ENCODE data around the gene PFKFB2.

The PFKFB2 gene

DNA sequence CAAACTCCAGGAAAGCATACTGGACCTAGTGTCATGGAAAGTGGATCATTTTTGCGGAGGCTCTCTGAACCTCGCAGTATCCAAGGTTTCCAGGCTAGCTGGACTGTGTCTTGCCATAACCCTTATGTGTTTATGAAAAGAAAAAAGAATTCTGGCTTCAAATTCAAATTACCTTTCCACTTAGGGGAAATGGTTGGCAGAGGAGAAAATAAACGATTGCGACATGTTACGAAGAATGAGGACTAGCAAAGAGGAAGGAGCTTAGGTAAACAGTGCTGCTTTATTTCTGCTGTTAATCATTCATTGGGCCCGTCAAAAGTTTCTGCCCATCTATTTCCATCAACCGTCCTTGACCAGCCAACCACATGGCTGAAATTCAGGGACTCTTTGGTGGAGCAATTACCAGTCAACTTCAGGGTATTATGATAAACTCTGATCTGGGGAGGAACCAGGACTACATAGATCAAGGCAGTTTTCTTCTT lies 50.9 kb downstream of the PFKFB2 start, which contains the start of gene C4BPA:
Gene C4BPA (plus strand): TSS at position 342 of the 482 bp plus-strand sequence. CDS start 8,793 bp downstream, outside the sequence.
- TF ChIP-seq, protein P1, sequence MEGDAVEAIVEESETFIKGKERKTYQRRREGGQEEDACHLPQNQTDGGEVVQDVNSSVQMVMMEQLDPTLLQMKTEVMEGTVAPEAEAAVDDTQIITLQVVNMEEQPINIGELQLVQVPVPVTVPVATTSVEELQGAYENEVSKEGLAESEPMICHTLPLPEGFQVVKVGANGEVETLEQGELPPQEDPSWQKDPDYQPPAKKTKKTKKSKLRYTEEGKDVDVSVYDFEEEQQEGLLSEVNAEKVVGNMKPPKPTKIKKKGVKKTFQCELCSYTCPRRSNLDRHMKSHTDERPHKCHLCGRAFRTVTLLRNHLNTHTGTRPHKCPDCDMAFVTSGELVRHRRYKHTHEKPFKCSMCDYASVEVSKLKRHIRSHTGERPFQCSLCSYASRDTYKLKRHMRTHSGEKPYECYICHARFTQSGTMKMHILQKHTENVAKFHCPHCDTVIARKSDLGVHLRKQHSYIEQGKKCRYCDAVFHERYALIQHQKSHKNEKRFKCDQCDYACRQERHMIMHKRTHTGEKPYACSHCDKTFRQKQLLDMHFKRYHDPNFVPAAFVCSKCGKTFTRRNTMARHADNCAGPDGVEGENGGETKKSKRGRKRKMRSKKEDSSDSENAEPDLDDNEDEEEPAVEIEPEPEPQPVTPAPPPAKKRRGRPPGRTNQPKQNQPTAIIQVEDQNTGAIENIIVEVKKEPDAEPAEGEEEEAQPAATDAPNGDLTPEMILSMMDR (IDR thresholded peaks at IDR 0.05; ENCODE audit: low read depth, low read length) = no peak
- H3K4me3 ChIP-seq (ENCODE audit: low read depth, low read length) = no peak within 1 kb of the TSS

- TF ChIP-seq, protein P1 (IDR thresholded peaks at IDR 0.05; ENCODE audit: low read depth, low read length) = no peak
- no peak overlapping the region for H3K4me3 ChIP-seq (ENCODE audit: low read depth, low read length)
Observed at GRCh38 chr1:207109004-207109403, 55.9 kb downstream of the PFKFB2 start.

DNA sequence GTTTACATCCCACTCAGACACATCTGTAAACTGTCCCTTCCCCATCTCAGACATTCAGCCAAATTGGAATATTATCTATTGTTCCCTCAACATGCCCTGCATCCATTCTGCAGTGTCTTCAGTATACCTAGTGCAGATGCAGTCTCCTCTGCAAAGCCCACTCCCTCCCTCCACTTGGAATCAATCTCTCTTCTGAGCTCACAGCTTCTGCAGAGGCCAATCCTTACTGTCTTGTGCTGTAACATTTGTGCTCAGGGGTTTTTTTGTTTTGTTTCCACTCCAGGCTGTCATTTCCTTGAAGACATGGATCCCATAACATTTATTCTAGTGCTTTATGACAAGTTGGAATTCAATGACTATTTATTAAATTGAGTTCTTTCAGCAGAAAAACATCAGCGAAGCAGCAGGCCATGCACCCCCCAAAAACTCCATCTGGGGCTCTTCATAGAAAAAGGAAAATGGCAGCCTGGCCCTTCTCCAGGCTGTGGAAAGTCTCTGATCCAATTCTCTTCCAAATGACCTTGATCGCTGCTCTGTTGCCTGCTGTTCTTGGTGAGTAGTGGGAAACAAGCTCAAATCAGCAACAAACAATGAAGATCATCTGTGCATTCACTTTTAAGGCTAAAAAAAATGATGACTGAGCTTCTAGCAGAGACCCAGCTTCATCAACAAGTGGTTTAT lies 59.7 kb downstream of the PFKFB2 start:
- H3K4me3 ChIP-seq (ENCODE audit: low read depth, low read length) = no peak overlapping the region
- TF ChIP-seq, protein P1 (IDR thresholded peaks at IDR 0.05; ENCODE audit: low read depth, low read length) = no peak

DNA sequence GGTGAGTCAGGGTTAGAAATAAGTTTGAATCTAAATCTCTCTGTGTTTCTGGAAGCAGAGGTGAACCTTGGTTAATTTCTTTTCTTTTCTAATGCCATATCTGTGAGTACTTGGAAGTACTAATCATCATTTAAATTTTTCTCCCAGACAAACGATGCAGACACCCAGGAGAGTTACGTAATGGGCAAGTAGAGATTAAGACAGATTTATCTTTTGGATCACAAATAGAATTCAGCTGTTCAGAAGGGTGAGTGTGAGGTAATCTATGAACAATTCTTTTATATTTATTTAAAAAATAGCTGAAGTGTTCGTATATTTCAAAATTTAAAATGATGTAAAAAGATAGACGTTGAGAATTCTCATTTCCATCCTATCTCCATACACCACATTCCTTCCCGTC lies 62.2 kb downstream of the PFKFB2 start:
- H3K4me3 ChIP-seq (ENCODE audit: low read depth, low read length) = no peak overlapping the region
- TF ChIP-seq, protein P1 (IDR thresholded peaks at IDR 0.05; ENCODE audit: low read depth, low read length) = no peak

DNA sequence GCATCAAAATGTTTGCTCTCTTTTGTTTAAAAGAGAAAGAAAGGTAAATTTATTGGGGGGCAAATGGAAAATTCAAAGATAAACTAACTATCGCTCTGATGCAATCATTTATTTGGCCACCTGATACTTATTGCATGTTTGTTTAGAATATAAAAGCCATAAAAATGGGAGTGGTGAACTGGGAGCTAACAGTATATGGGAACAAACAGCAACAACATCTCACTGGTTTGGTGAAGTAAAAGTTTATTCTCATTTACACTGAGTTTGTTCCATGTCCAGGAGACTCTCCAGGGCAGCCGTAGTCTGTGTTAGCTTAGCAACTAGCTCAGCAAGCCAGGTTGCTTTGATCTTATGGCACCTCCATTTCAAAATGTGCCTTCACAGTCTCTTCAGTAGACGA lies 71.3 kb downstream of the PFKFB2 start:
- TF ChIP-seq, protein P1 (IDR thresholded peaks at IDR 0.05; ENCODE audit: low read depth, low read length) = no peak
- no peak overlapping the region for H3K4me3 ChIP-seq (ENCODE audit: low read depth, low read length)

- TF ChIP-seq, protein P1 (IDR thresholded peaks at IDR 0.05; ENCODE audit: low read depth, low read length) = no peak
Observed at GRCh38 chr1:207128336-207128921, 75.4 kb downstream of the PFKFB2 start.

DNA sequence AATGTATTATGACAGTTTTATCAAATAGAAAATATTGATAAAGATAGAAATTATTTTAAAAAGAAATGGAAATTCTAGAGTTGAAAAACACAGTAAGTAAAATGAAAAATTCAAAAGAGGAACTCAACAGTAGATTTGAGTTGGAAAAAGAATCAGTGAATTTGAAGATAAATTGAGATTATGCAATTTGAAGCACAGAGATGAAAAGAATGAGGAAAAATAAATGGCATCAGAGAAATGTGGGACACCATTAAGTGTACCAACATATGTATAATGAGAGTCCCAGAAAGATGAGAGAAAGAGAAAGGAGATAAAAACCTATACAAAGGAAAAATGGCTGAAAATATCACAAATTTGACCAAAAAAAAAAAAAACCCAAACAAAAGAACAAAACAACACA lies 76.0 kb downstream of the PFKFB2 start:
- no peak overlapping the region for H3K4me3 ChIP-seq (ENCODE audit: low read depth, low read length)
- TF ChIP-seq, protein P1 (IDR thresholded peaks at IDR 0.05; ENCODE audit: low read depth, low read length) = no peak

More at GRCh38 chr1:207128336-207128921, 75.4 kb downstream of the PFKFB2 start:
- H3K4me3 ChIP-seq (ENCODE audit: low read depth, low read length) = no peak overlapping the region
